ENCODE measurements around the gene IRF2BP1.

IRF2BP1 gene

DNA sequence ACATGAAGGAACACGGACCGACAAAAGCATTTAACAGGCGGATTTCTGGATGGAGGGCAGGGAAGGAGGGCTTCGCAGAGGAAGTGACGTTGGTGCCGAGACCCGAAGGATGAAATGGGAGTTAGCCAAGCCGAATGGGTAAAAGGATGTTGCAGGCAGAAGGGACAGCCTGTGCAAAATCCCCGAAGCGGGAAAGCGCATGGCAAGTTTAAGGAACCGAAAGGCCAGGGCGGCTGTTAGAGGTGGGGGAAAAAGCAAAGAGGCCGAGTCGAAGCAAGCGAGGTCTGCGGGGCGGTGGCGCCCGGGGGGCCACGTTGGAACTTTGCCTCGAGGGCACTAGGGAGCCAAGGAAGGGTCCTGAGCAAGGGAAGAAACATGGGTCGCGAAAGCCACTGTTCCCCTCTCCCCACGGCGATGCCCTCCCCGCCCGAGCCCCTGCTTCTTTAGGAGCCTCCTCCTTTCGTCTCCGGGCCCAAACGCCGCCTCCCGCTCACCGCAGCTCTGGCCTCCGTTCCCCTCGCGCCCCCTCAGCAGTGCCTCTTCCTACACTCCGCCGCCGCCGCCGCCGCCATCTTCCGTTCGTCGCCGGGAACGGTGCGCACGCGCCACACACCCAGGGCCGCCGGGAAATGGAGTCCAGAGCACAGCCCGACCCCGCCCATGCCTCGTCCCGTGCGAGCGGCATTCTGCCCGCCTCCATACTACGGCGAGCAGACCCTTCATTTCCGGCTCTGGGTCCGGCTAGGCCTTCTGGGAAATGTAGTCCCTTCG is 23.2 kb downstream of the IRF2BP1 start, which contains the start of gene SYMPK (continued):
- TF ChIP-seq, protein P1, sequence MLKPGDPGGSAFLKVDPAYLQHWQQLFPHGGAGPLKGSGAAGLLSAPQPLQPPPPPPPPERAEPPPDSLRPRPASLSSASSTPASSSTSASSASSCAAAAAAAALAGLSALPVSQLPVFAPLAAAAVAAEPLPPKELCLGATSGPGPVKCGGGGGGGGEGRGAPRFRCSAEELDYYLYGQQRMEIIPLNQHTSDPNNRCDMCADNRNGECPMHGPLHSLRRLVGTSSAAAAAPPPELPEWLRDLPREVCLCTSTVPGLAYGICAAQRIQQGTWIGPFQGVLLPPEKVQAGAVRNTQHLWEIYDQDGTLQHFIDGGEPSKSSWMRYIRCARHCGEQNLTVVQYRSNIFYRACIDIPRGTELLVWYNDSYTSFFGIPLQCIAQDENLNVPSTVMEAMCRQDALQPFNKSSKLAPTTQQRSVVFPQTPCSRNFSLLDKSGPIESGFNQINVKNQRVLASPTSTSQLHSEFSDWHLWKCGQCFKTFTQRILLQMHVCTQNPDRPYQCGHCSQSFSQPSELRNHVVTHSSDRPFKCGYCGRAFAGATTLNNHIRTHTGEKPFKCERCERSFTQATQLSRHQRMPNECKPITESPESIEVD (tag by site-specific recombination; IDR thresholded peaks at IDR 0.05): no peak
- TF ChIP-seq ZFP37 (tag by site-specific recombination; IDR thresholded peaks at IDR 0.05) (peak; percentile 90), TCF7L2 (IDR thresholded peaks at IDR 0.05; ENCODE audit: borderline replicate concordance, low read depth, low read length) (peak; percentile 85; the same call in 1 of the 2 replicates), ZNF777 (tag by site-specific recombination; IDR thresholded peaks at IDR 0.05; ENCODE audit: borderline replicate concordance) (peak; percentile 93), EGR2 (tag by site-specific recombination; IDR thresholded peaks at IDR 0.05; ENCODE audit: low read depth) (peak; percentile 65), ZFHX2 (tag by site-specific recombination; conservative IDR thresholded peaks at IDR 0.05) (peak; percentile 88), ZEB2 (tag by site-specific recombination; IDR thresholded peaks at IDR 0.05) (peak; percentile 51; the same call in 1 of the 2 replicates), SP3 (tag by site-specific recombination; IDR thresholded peaks at IDR 0.05) (peak; percentile 97), ZBTB7A (tag by site-specific recombination; IDR thresholded peaks at IDR 0.05; ENCODE audit: low read depth) (peak; percentile 11; the same call in 1 of the 2 replicates), ZNF596 (tag by site-specific recombination; IDR thresholded peaks at IDR 0.05) (no peak), OSR2 (tag by site-specific recombination; IDR thresholded peaks at IDR 0.05) (no peak), KLF1 (tag by site-specific recombination; IDR thresholded peaks at IDR 0.05) (peak; percentile 67), ZNF366 (tag by site-specific recombination; conservative IDR thresholded peaks at IDR 0.05) (peak; percentile 98), ZNF37A (tag by site-specific recombination; IDR thresholded peaks at IDR 0.05) (no peak), ZNF394 (tag by site-specific recombination; IDR thresholded peaks at IDR 0.05; ENCODE audit: borderline replicate concordance) (peak; percentile 19; the same call in 1 of the 2 replicates), REPIN1 (tag by site-specific recombination; IDR thresholded peaks at IDR 0.05; ENCODE audit: low read depth) (peak; percentile 80; the same call in 1 of the 2 replicates), ZNF791 (tag by site-specific recombination; IDR thresholded peaks at IDR 0.05) (0 out of 2 replicates have a peak, but pooled peaks have one; percentile 15), IKZF3 (tag by site-specific recombination; IDR thresholded peaks at IDR 0.05) (0 out of 2 replicates have a peak, but pooled peaks have one; percentile 61), ZNF624 (tag by site-specific recombination; IDR thresholded peaks at IDR 0.05) (no peak), ZNF623 (tag by site-specific recombination; IDR thresholded peaks at IDR 0.05) (0 out of 2 replicates have a peak, but pooled peaks have one; percentile 26)
- TF ChIP-seq, protein P2, sequence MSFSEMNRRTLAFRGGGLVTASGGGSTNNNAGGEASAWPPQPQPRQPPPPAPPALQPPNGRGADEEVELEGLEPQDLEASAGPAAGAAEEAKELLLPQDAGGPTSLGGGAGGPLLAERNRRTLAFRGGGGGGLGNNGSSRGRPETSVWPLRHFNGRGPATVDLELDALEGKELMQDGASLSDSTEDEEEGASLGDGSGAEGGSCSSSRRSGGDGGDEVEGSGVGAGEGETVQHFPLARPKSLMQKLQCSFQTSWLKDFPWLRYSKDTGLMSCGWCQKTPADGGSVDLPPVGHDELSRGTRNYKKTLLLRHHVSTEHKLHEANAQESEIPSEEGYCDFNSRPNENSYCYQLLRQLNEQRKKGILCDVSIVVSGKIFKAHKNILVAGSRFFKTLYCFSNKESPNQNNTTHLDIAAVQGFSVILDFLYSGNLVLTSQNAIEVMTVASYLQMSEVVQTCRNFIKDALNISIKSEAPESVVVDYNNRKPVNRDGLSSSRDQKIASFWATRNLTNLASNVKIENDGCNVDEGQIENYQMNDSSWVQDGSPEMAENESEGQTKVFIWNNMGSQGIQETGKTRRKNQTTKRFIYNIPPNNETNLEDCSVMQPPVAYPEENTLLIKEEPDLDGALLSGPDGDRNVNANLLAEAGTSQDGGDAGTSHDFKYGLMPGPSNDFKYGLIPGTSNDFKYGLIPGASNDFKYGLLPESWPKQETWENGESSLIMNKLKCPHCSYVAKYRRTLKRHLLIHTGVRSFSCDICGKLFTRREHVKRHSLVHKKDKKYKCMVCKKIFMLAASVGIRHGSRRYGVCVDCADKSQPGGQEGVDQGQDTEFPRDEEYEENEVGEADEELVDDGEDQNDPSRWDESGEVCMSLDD (tag by site-specific recombination; IDR thresholded peaks at IDR 0.05): peak; percentile 72
- TF ChIP-seq, protein P3, sequence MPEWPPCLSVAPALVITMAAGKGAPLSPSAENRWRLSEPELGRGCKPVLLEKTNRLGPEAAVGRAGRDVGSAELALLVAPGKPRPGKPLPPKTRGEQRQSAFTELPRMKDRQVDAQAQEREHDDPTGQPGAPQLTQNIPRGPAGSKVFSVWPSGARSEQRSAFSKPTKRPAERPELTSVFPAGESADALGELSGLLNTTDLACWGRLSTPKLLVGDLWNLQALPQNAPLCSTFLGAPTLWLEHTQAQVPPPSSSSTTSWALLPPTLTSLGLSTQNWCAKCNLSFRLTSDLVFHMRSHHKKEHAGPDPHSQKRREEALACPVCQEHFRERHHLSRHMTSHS (tag by site-specific recombination; IDR thresholded peaks at IDR 0.05): no peak
- TF ChIP-seq, protein P4, sequence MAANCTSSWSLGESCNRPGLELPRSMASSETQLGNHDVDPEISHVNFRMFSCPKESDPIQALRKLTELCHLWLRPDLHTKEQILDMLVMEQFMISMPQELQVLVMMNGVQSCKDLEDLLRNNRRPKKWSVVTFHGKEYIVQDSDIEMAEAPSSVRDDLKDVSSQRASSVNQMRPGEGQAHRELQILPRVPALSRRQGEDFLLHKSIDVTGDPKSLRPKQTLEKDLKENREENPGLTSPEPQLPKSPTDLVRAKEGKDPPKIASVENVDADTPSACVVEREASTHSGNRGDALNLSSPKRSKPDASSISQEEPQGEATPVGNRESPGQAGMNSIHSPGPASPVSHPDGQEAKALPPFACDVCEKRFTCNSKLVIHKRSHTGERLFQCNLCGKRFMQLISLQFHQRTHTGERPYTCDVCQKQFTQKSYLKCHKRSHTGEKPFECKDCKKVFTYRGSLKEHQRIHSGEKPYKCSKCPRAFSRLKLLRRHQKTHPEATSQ (tag by site-specific recombination; IDR thresholded peaks at IDR 0.05): 0 out of 2 replicates have a peak, but pooled peaks have one; percentile 74
- TF ChIP-seq, protein P5, sequence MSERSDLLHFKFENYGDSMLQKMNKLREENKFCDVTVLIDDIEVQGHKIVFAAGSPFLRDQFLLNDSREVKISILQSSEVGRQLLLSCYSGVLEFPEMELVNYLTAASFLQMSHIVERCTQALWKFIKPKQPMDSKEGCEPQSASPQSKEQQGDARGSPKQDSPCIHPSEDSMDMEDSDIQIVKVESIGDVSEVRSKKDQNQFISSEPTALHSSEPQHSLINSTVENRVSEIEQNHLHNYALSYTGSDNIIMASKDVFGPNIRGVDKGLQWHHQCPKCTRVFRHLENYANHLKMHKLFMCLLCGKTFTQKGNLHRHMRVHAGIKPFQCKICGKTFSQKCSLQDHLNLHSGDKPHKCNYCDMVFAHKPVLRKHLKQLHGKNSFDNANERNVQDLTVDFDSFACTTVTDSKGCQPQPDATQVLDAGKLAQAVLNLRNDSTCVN (tag by site-specific recombination; optimal IDR thresholded peaks at IDR 0.05): peak; percentile 87
- TF ChIP-seq, protein P6, sequence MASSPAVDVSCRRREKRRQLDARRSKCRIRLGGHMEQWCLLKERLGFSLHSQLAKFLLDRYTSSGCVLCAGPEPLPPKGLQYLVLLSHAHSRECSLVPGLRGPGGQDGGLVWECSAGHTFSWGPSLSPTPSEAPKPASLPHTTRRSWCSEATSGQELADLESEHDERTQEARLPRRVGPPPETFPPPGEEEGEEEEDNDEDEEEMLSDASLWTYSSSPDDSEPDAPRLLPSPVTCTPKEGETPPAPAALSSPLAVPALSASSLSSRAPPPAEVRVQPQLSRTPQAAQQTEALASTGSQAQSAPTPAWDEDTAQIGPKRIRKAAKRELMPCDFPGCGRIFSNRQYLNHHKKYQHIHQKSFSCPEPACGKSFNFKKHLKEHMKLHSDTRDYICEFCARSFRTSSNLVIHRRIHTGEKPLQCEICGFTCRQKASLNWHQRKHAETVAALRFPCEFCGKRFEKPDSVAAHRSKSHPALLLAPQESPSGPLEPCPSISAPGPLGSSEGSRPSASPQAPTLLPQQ (tag by site-specific recombination; IDR thresholded peaks at IDR 0.05): peak; percentile 62
- TF ChIP-seq, protein P7, sequence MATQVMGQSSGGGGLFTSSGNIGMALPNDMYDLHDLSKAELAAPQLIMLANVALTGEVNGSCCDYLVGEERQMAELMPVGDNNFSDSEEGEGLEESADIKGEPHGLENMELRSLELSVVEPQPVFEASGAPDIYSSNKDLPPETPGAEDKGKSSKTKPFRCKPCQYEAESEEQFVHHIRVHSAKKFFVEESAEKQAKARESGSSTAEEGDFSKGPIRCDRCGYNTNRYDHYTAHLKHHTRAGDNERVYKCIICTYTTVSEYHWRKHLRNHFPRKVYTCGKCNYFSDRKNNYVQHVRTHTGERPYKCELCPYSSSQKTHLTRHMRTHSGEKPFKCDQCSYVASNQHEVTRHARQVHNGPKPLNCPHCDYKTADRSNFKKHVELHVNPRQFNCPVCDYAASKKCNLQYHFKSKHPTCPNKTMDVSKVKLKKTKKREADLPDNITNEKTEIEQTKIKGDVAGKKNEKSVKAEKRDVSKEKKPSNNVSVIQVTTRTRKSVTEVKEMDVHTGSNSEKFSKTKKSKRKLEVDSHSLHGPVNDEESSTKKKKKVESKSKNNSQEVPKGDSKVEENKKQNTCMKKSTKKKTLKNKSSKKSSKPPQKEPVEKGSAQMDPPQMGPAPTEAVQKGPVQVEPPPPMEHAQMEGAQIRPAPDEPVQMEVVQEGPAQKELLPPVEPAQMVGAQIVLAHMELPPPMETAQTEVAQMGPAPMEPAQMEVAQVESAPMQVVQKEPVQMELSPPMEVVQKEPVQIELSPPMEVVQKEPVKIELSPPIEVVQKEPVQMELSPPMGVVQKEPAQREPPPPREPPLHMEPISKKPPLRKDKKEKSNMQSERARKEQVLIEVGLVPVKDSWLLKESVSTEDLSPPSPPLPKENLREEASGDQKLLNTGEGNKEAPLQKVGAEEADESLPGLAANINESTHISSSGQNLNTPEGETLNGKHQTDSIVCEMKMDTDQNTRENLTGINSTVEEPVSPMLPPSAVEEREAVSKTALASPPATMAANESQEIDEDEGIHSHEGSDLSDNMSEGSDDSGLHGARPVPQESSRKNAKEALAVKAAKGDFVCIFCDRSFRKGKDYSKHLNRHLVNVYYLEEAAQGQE (tag by site-specific recombination; IDR thresholded peaks at IDR 0.05): no peak

Measured in HEK293 (cell line).